PFSK-1 (cell line): Measurements from ENCODE around the gene SIGLEC9.

Experiments used
- FOXP2 ChIP-seq: optimal IDR thresholded peaks from 2 replicates; pipeline ENCODE3; 2011; ENCODE audit warnings: borderline replicate concordance, control low read depth, inconsistent platforms; ENCODE audit not compliant: insufficient read depth; ENCODE audit errors: extremely low read length, extremely low read depth
- POLR2AphosphoS5 ChIP-seq: IDR thresholded peaks from 2 replicates; pipeline ENCODE4 v1.6.1; 2012; ENCODE audit warnings: low read depth, mild to moderate bottlenecking, control low read depth, low read length, moderate library complexity
- SIN3A ChIP-seq: IDR thresholded peaks from 2 replicates; pipeline ENCODE4 v1.6.1; 2012; ENCODE audit warnings: mild to moderate bottlenecking, low read length, moderate library complexity, borderline replicate concordance; ENCODE audit not compliant: insufficient read depth
- TAF1 ChIP-seq: IDR thresholded peaks from 2 replicates; pipeline ENCODE4 v1.6.1; 2012; ENCODE audit warnings: low read length, control low read depth, borderline replicate concordance; ENCODE audit not compliant: insufficient read depth
- TF ChIP-seq, protein P1 (sequence below), 2 experiments: IDR thresholded peaks; 2 replicates each; pipeline versions ENCODE4 v1.6.1 to v1.8.0; 2011 to 2012; ENCODE audit warnings: low read depth in 2 of 2, low read length in 2 of 2, control low read depth in 1 of 2, inconsistent platforms in 1 of 2, mild to moderate bottlenecking in 1 of 2, moderate library complexity in 1 of 2; ENCODE audit not compliant: insufficient read depth in 1 of 2

Gene SIGLEC9

DNA sequence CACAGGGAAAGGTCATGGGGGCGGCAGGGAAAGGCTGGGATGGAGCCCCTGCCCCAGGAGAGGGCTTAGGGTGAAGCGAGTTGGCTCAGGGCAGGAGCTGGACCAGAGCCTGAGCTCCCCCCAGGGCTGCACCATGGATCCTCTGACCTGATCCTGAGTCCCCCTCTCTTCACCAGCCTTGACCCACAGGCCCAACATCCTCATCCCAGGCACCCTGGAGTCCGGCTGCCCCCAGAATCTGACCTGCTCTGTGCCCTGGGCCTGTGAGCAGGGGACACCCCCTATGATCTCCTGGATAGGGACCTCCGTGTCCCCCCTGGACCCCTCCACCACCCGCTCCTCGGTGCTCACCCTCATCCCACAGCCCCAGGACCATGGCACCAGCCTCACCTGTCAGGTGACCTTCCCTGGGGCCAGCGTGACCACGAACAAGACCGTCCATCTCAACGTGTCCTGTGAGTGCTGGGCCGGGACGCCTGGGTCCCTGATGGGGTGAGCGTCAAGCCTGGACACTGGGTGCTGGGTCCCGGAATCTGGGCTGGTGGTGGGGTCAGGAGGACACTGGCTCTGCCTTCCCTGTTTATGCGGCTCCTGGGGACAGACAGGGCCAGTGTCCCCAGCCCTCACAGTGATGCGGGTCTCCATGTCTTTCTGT is 842 bp downstream of the SIGLEC9 start:
- TF ChIP-seq, protein P1, sequence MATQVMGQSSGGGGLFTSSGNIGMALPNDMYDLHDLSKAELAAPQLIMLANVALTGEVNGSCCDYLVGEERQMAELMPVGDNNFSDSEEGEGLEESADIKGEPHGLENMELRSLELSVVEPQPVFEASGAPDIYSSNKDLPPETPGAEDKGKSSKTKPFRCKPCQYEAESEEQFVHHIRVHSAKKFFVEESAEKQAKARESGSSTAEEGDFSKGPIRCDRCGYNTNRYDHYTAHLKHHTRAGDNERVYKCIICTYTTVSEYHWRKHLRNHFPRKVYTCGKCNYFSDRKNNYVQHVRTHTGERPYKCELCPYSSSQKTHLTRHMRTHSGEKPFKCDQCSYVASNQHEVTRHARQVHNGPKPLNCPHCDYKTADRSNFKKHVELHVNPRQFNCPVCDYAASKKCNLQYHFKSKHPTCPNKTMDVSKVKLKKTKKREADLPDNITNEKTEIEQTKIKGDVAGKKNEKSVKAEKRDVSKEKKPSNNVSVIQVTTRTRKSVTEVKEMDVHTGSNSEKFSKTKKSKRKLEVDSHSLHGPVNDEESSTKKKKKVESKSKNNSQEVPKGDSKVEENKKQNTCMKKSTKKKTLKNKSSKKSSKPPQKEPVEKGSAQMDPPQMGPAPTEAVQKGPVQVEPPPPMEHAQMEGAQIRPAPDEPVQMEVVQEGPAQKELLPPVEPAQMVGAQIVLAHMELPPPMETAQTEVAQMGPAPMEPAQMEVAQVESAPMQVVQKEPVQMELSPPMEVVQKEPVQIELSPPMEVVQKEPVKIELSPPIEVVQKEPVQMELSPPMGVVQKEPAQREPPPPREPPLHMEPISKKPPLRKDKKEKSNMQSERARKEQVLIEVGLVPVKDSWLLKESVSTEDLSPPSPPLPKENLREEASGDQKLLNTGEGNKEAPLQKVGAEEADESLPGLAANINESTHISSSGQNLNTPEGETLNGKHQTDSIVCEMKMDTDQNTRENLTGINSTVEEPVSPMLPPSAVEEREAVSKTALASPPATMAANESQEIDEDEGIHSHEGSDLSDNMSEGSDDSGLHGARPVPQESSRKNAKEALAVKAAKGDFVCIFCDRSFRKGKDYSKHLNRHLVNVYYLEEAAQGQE (IDR thresholded peaks at IDR 0.05; ENCODE audit: insufficient read depth in 1 of 2, low read depth in 2 of 2, low read length in 2 of 2) = no peak
- TF ChIP-seq SIN3A = no peak
- TF ChIP-seq POLR2AphosphoS5 = no peak
- TF ChIP-seq FOXP2 = no peak
- TF ChIP-seq TAF1 = no peak

- TF ChIP-seq, protein P1 (IDR thresholded peaks at IDR 0.05; ENCODE audit: insufficient read depth in 1 of 2, low read depth in 2 of 2, low read length in 2 of 2) = no peak
- TF ChIP-seq FOXP2 = no peak
- no peak for TF ChIP-seq TAF1
- no peak for TF ChIP-seq SIN3A
- TF ChIP-seq POLR2AphosphoS5 = no peak
Observed at GRCh38 chr19:51127032-51127431, 2.3 kb downstream of the SIGLEC9 start.

GRCh38 chr19:51127755-51128154 is 3.0 kb downstream of the SIGLEC9 start:
- TF ChIP-seq TAF1 (peak; percentile 68; the same call in 1 of the 2 replicates), POLR2AphosphoS5 (peak; percentile 34; the same call in 1 of the 2 replicates), FOXP2 (peak; percentile 90), SIN3A (peak; percentile 48; the same call in 1 of the 2 replicates)
- TF ChIP-seq, protein P1 (IDR thresholded peaks at IDR 0.05; ENCODE audit: insufficient read depth in 1 of 2, low read depth in 2 of 2, low read length in 2 of 2) = peak in 1 of 2 experiments; percentile 68; a peak in 1 of 4 replicates

- TF ChIP-seq SIN3A = no peak
- TF ChIP-seq, protein P1 (IDR thresholded peaks at IDR 0.05; ENCODE audit: insufficient read depth in 1 of 2, low read depth in 2 of 2, low read length in 2 of 2) = no peak
- TF ChIP-seq FOXP2 = no peak
- no peak for TF ChIP-seq TAF1
- TF ChIP-seq POLR2AphosphoS5 = no peak
Observed at GRCh38 chr19:51128227-51128626, 3.5 kb downstream of the SIGLEC9 start.

DNA sequence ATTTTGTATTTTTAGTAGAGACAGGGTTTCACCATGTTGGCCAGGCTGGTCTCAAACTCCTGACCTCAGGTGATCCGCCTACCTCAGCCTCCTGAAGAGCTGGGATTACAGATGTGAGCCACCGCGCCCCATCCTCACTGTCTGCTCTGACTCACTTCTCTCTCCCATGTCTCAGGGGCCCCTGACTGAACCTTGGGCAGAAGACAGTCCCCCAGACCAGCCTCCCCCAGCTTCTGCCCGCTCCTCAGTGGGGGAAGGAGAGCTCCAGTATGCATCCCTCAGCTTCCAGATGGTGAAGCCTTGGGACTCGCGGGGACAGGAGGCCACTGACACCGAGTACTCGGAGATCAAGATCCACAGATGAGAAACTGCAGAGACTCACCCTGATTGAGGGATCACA is 5.0 kb downstream of the SIGLEC9 start:
- TF ChIP-seq FOXP2 (no peak), SIN3A (no peak), POLR2AphosphoS5 (no peak), TAF1 (no peak)
- TF ChIP-seq, protein P1 (IDR thresholded peaks at IDR 0.05; ENCODE audit: insufficient read depth in 1 of 2, low read depth in 2 of 2, low read length in 2 of 2) = no peak
